Fibroblast of peridontal ligament (primary cell): Measurements from ENCODE around the gene SEZ6L2.
"Not testable (repeated sequence)": the region's sequence is repeated elsewhere in the genome, so short reads cannot be mapped to it uniquely, and the experiment has no call there.

Source experiments
- DNase-seq: peaks from one replicate; pipeline ENCODE4 v3.0.0-alpha.2; 2010; ENCODE audit errors: extremely low read depth

Gene SEZ6L2

DNA sequence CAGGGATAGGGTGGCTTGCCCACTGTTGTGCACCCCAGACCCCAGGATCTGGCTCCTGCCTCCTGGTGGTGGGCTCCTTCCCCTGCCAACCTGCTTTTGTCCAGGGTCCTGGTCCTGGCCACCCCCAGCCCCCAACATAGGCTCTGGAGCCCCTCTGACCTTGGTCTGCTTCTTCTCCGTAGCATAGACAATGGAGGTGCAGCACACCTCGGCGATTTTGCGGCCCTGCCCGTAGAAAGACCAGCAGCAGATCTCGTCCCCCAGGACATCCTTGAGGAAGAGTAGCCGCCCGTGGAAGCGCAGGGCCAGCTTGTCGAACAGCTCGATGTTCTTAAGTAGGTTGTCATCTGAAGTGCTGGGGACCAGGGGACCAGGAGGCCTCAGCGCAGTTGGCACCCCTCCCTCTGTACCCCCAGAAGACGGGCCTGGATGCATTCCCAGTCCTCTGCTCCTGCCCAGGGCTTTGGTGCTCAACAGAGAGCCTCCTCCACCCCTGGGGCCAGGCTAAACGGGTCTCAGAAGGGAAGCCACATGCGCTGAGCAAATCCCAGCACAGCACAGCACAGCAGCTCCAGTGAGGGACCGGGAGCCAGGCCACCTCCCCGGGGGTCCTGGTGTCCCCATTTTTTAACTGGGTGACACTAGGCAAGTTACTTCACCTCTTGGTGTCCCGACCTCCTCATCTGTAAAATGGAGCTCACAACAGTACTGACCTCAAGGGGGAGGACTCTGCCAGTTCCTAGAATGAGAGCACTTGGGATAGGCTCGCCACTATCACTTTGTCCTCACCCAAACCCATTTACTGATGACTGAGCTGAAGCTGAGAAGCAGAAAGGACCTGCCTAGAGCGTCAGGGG is 11.7 kb upstream of the SEZ6L2 start:
- DNase-seq, result no peak

GRCh38 chr16:29909851-29910250 is 10.5 kb upstream of the SEZ6L2 start:
- DNase-seq, result not testable (repeated sequence)

- DNase-seq, result peak; percentile 77
Observed at GRCh38 chr16:29909391-29909790, 10.0 kb upstream of the SEZ6L2 start.

DNA sequence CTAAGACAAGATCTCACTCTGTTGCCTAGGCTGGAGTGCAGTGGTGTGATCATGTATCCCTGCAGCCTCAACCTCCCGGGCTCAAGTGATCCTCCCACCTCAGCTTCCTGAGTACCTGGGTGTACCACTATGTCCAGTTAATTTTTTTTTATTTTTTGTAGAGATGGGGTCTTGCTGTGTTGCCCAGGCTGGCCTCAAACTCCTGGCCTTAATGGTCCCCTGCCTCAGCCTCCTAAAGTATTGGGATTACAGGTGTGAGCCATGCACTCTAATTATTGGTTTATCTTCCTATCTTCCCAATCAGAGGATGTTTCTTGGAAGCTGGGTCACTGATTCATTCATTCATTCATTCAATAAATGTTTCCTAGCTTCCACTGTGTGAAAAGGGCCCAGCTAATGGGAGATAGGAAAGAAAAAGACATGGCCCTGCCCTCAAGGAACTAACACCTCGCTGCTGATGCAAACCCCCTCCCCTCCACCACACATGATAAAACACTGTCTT is 9.4 kb upstream of the SEZ6L2 start:
- DNase-seq, result no peak

GRCh38 chr16:29907973-29908372 is 8.6 kb upstream of the SEZ6L2 start:
- no peak for DNase-seq

DNA sequence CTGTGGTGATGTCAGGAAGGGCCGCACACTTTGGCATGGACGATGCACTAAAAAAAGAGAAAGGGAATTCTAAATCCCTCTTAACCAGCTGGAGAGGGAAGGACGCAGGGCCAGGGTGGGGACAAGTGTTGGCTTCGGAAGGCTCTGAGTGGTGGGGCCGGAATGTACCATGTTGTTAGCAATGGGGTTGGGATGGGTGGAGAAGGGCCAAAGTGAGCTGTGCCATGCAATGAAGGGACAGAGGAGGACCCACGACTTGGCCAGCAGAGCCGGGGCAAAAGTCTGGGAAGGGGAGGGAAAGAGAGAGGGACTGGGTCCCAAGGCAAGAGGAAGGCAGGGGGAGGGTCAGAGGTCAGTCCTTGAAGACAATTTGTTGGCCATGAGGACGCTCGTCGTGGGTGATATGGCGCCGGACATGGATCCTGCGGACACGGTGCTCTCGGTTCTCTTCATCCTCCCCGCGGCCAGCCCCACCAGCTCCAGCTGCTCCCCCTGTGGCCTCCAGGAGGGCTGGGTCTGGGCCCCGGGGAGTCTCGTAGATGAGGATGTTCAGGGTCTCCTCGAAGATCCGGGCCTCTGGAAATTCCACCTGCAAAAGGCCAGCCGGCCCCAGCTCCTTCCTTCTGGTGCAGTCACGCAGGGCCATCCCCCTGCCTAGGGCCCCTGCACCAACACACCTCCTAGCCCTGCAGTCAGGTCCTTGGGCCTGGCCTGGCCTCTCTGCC is 7.3 kb upstream of the SEZ6L2 start:
- DNase-seq, result no peak

DNA sequence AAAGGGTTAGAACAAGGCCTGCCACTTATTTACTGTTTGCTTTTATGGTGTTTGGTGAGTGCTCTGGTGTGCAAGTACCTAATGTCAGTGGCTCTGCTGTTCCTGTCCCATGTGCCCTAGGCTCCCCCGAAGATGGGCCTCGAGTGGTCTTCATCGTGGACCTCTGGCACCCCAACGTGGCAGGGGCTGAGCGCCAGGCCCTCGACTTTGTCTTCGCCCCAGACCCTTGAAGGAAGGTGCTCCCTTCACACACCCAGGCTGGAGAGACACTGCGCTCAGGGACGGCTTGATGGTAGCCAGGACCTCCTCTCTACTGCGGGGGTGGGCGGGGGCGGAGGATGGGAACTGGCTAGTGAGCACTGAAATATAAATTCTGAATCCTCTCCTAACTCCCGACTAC is 6.3 kb upstream of the SEZ6L2 start:
- DNase-seq, result no peak

DNA sequence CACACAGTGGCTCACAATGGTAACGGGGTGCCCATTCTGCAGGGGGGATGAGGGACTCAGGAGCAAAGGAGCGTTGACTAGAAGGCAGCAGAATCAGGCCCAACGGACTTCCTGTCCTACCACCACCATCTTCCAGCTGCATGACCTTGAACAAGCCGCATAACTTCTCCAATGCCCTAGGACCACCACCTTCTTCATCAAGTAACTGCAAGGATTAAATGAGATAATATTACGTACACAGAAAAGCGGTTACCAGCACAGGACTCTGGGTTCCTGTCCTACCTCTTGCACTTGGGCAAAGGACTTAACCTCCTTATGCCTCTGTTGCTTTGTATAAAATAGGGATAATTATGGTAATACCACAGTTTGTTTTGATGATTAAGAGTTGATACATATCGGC is 5.6 kb upstream of the SEZ6L2 start:
- no peak for DNase-seq

GRCh38 chr16:29903590-29903989 is 4.2 kb upstream of the SEZ6L2 start:
- DNase-seq, result no peak

- DNase-seq, result no peak
Observed at GRCh38 chr16:29901607-29901945, 2.2 kb upstream of the SEZ6L2 start.

DNA sequence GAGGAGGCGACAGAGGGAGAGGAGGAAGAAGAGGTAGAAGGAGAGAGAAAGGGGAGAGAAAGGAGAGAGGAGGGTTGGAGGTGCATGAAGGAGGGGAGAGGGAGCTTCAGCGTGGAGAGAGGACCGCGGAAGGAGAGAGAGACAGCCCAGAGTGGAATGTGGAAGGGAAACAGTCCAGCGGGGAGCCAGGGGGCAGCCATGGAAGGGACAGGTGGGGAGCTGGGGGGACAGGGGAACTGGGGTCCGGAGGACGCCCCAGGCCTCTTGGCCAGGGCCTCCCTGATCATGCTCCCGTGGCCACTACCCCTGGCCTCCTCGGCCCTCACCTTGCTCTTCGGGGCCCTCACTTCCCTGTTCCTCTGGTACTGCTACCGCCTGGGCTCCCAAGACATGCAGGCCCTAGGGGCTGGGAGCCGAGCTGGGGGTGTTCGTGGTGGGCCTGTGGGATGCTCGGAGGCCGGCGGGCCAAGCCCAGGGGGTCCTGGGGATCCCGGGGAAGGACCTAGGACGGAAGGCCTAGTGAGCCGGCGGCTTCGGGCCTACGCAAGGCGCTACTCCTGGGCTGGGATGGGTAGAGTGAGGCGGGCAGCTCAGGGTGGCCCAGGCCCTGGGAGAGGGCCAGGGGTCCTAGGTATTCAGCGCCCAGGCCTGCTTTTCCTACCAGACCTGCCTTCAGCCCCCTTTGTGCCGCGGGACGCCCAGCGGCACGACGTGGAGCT is 1.7 kb upstream of the SEZ6L2 start:
- peak; percentile 4 for DNase-seq

- DNase-seq, result peak; percentile 80
Observed at GRCh38 chr16:29900102-29900887, 945 bp upstream of the SEZ6L2 start, which contains the start of gene ASPHD1. ASPHD1 (plus strand) TSS chr16:29900488; CDS start chr16:29900972, 484 bp downstream.

GRCh38 chr16:29898804-29899515 is 390 bp downstream of the SEZ6L2 start:
- no peak for DNase-seq

DNA sequence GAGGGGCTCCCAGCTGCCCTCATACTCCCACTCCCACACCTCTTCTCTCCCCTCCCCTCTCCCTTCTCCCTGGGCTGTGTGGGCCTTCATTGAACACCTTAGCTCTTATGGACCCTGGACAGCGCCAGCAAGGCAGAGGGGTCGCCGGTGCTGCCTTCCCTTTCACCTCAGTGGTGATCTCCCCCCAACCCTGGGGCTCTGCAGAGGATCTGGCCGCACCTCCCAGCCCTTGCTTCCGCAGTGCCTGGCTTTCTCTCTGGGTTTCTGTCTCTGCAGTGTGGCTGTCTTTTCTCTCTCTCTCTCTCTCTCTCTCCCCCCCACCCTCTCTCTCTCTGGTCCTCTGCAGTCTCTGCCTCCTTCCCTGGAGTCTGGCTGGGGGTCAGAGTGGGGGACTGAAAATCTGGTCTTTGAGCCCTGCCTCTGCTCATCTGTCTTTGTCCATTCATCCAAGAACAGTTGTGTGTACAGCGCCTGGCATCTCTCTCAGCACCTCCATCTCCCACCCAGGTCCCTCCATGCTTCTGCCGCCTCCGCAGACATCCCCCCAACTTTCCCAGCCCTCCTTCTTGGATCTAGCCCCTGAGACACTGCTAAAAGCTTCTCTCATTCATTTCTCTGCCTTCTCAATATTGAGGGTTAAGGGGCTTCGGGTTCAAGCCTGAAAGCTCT is 1.1 kb downstream of the SEZ6L2 start:
- no peak for DNase-seq

- no peak for DNase-seq
Observed at GRCh38 chr16:29897333-29897732, 2.0 kb downstream of the SEZ6L2 start.

GRCh38 chr16:29896841-29897240 is 2.5 kb downstream of the SEZ6L2 start:
- DNase-seq, result no peak

GRCh38 chr16:29894352-29894751 is 5.0 kb downstream of the SEZ6L2 start:
- no peak for DNase-seq

DNA sequence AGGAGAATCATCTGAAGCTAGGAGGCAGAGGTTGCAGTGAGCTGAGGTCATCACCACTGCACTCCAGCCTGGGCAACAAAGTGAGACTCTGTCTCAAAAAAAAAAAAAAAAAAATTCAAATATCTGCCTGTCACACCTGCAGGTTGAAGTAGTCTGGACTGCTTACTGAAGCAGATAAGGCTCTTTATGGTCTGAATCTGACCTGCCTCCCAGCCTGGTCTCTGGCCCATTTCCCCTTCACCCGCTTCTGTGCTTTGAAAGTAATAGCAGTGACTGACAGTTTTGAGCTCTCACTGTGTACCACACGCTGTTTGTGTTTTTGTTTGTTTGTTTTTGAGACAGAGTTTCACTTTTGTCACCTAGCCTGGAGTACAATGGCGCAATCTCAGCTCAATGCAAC is 5.8 kb downstream of the SEZ6L2 start:
- no peak for DNase-seq

DNA sequence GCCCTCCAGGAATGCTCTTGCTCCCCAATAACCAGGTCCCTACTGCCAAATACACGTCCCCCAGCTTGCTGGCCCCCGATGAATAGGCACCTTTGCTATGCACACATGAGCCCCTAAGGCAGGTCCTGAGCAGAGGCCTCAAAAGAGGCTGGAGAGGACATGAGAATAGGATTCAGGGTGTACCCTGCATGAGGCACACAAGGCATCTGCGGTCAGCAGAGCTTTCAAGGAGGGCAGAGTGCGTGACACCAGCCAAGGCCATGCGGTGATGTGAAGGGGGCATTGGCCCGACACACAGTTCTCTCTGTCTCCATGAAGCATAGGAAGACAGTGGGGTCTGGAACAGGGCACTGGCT is 6.9 kb downstream of the SEZ6L2 start:
- no peak for DNase-seq
